GM19468 (cell line): Measurements from ENCODE around the gene MCM5.

ENCODE experiments used
- ATAC-seq: cut with Tn5 transposase; IDR thresholded peaks from one replicate; pipeline ENCODE4 v1.9.1; 2021; ENCODE audit warnings: mild to moderate bottlenecking, moderate library complexity, moderate number of reproducible peaks; ENCODE audit not compliant: unreplicated experiment; ENCODE audit errors: extremely low read depth

Gene MCM5

GRCh38 chr22:35399114-35399677 lies 744 bp upstream of the MCM5 start:
- no peak for ATAC-seq

GRCh38 chr22:35400501-35400790 lies 506 bp downstream of the MCM5 start:
- no peak for ATAC-seq

- no peak for ATAC-seq
Measured at GRCh38 chr22:35401863-35402262, 1.9 kb downstream of the MCM5 start.

GRCh38 chr22:35403356-35403755 lies 3.4 kb downstream of the MCM5 start:
- ATAC-seq, result no peak

- no peak for ATAC-seq
Measured at GRCh38 chr22:35404176-35404575, 4.2 kb downstream of the MCM5 start.

GRCh38 chr22:35406443-35406842 lies 6.5 kb downstream of the MCM5 start:
- no peak for ATAC-seq

- ATAC-seq, result no peak
Measured at GRCh38 chr22:35407362-35407761, 7.4 kb downstream of the MCM5 start.

- ATAC-seq, result peak; percentile 45
Measured at GRCh38 chr22:35409783-35410662, 10.1 kb downstream of the MCM5 start.

GRCh38 chr22:35410663-35411034 lies 10.7 kb downstream of the MCM5 start:
- no peak for ATAC-seq

- no peak for ATAC-seq
Measured at GRCh38 chr22:35411102-35411501, 11.2 kb downstream of the MCM5 start.

GRCh38 chr22:35413624-35414023 lies 13.7 kb downstream of the MCM5 start:
- no peak for ATAC-seq

- ATAC-seq, result no peak
Measured at GRCh38 chr22:35417606-35418005, 17.7 kb downstream of the MCM5 start.

GRCh38 chr22:35418088-35418487 lies 18.1 kb downstream of the MCM5 start:
- ATAC-seq, result no peak

- ATAC-seq, result no peak
Measured at GRCh38 chr22:35418731-35419130, 18.8 kb downstream of the MCM5 start.

GRCh38 chr22:35419756-35420155 lies 19.8 kb downstream of the MCM5 start:
- ATAC-seq, result no peak

- no peak for ATAC-seq
Measured at GRCh38 chr22:35421121-35421520, 21.2 kb downstream of the MCM5 start.

- no peak for ATAC-seq
Measured at GRCh38 chr22:35422145-35422544, 22.2 kb downstream of the MCM5 start.

- no peak for ATAC-seq
Measured at GRCh38 chr22:35422936-35423335, 23.0 kb downstream of the MCM5 start.

GRCh38 chr22:35424081-35424480 lies 24.1 kb downstream of the MCM5 start:
- no peak for ATAC-seq

- ATAC-seq, result no peak
Measured at GRCh38 chr22:35424761-35425160, 24.8 kb downstream of the MCM5 start.

- ATAC-seq, result no peak
Measured at GRCh38 chr22:35425546-35425945, 25.6 kb downstream of the MCM5 start.
